MM.1S (cell line): ENCODE measurements around the gene DDX24.

Experiments used
- EZH2 ChIP-seq: fragments of 300-600 bp; sonication (generic); optimal IDR thresholded peaks from 2 replicates; pipeline ENCODE3; 2017; ENCODE audit warnings: low read depth, mild to moderate bottlenecking, antibody characterized with exemption, low read length, mixed read lengths
- TF ChIP-seq, protein P1 (sequence below): fragments of 300-600 bp; sonication (generic); IDR thresholded peaks from 2 replicates; pipeline ENCODE4 v1.5.1; 2016; ENCODE audit warnings: antibody characterized with exemption, low read length, mixed read lengths

DNA sequence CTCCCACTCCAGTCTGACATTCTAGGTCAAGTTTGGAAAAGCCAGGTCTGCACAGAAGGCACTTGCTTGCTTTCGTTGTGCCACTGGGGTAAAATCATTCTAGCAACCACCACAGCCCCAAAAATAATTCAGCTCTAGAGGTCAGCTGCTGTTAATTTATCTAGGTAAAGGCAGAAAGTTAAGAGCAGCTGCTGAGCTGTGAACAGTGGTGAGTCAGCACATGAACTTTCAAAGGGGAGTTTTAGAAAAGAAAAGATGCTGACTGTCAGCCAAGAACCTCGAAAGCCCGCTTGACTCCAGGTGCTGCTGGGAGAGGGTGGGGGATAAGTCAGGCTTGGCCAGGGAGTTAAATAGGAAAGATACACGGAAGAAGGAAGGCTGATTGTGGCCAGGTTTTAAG is 71.2 kb downstream of the DDX24 start:
- no peak for TF ChIP-seq EZH2
- TF ChIP-seq, protein P1, sequence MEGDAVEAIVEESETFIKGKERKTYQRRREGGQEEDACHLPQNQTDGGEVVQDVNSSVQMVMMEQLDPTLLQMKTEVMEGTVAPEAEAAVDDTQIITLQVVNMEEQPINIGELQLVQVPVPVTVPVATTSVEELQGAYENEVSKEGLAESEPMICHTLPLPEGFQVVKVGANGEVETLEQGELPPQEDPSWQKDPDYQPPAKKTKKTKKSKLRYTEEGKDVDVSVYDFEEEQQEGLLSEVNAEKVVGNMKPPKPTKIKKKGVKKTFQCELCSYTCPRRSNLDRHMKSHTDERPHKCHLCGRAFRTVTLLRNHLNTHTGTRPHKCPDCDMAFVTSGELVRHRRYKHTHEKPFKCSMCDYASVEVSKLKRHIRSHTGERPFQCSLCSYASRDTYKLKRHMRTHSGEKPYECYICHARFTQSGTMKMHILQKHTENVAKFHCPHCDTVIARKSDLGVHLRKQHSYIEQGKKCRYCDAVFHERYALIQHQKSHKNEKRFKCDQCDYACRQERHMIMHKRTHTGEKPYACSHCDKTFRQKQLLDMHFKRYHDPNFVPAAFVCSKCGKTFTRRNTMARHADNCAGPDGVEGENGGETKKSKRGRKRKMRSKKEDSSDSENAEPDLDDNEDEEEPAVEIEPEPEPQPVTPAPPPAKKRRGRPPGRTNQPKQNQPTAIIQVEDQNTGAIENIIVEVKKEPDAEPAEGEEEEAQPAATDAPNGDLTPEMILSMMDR: no peak
